T47D (cell line): ENCODE measurements around the gene FGFR2.

ENCODE experiments used
- DNase-seq, 2 experiments: peaks; one replicate each; pipeline versions ENCODE4 v3.0.0 to v3.0.0-alpha.2; 2011 to 2012; ENCODE audit warnings: low read depth in 1 of 2, low spot score in 1 of 2
- JUND ChIP-seq: IDR thresholded peaks from 2 replicates; pipeline ENCODE4 v1.6.1; 2012; ENCODE audit warnings: low read depth
- in situ Hi-C: cut with HindIII; loops from 2 replicates; pipeline ENCODE4 v1.10.0; 2016; ENCODE audit warnings: low sequenced_read_pairs, low pct_unique_long_range_greater_than_20kb

The FGFR2 gene

DNA sequence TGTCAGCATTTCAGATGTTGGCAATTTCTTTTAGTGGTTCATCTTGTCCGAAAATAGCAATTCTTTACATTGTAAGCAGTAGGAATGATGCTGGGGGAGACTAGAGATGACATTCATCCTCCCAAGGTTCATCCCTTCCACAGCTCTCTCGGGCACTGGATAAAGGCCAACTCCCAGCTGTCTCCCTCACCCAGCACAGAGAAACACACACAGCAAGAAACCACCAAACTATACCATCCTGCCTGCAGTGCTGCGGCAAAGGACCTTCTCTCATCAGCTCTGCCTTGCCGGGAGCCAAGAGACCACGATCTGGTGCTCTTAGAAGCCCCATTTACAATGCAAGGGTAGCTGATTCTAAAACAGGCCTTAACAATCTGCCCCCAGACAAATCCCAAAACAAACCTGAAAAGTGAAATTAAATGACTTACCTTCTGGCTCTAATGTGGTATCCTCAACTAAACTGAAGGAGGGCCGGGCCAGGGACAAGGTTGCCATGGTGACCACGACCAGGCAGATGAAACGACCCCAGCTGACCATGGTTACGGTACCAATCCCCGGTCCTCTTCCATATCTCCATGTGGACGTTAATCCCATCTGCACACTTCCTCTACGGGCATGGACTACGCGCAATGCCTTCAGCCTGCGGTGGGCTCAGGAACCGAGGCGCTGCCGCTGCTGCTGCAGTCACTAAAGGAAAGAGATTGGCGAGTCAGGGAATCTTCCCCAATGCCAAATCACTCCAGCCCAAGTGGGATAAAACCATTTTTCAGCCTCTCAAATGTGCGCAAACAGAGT is 4.8 kb downstream of the FGFR2 start:
- no peak for DNase-seq
- TF ChIP-seq JUND: no peak
- in situ Hi-C loops: no loop called here

GRCh38 chr10:121592155-121592890 is 5.9 kb downstream of the FGFR2 start:
- in situ Hi-C loops: no loop called here
- TF ChIP-seq JUND: no peak
- DNase-seq: no peak

DNA sequence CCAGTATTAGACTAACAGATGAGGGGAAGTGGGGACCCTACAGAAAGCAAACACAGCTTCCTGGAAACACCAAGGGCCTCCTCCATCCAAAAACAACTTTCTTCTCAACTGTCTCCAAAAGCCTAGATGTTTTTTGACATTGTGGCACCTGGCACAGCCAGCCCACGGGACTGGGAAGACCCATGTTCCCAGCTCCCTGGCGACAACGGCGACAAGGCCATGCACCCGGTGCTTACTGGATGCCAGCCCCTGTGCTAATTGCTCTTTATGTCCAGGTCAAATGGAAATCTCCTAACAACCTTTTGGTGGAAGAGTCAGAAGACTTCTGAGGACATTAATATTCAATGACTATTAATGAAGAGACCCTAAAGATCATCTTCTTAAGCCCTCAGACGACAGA is 7.1 kb downstream of the FGFR2 start:
- in situ Hi-C loops: no loop called here
- TF ChIP-seq JUND: no peak
- DNase-seq: no peak

DNA sequence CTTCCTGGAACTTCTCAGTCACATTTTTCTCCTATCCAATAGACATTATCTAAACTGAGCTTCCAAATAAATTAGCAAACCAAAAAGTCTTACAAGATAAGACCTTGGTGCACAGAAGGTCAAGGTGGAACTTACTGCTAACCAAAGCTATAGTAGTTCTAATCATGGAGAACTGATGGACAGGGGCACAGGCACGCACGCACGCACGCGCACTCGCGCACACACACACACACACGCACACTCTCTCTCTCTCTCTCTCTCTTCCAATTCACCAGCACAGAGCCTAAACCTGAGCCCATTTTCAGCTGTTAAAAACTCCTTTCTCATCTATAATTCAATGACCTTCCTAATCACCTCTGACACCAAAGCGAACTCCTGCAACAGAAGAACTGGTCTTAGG is 7.5 kb downstream of the FGFR2 start:
- TF ChIP-seq JUND: no peak
- in situ Hi-C loops: no loop called here
- no peak for DNase-seq

GRCh38 chr10:121589553-121589952 is 8.7 kb downstream of the FGFR2 start:
- DNase-seq: no peak
- in situ Hi-C loops: no loop called here
- TF ChIP-seq JUND: no peak

- in situ Hi-C loops: no loop called here
- DNase-seq: no peak
These were observed 14.4 kb downstream of the FGFR2 start for GRCh38 chr10:121583857-121584256.

GRCh38 chr10:121583258-121583657 is 15.0 kb downstream of the FGFR2 start:
- in situ Hi-C loops: no loop called here
- no peak for TF ChIP-seq JUND
- no peak for DNase-seq

More at GRCh38 chr10:121583857-121584256, 14.4 kb downstream of the FGFR2 start:
- no peak for TF ChIP-seq JUND

DNA sequence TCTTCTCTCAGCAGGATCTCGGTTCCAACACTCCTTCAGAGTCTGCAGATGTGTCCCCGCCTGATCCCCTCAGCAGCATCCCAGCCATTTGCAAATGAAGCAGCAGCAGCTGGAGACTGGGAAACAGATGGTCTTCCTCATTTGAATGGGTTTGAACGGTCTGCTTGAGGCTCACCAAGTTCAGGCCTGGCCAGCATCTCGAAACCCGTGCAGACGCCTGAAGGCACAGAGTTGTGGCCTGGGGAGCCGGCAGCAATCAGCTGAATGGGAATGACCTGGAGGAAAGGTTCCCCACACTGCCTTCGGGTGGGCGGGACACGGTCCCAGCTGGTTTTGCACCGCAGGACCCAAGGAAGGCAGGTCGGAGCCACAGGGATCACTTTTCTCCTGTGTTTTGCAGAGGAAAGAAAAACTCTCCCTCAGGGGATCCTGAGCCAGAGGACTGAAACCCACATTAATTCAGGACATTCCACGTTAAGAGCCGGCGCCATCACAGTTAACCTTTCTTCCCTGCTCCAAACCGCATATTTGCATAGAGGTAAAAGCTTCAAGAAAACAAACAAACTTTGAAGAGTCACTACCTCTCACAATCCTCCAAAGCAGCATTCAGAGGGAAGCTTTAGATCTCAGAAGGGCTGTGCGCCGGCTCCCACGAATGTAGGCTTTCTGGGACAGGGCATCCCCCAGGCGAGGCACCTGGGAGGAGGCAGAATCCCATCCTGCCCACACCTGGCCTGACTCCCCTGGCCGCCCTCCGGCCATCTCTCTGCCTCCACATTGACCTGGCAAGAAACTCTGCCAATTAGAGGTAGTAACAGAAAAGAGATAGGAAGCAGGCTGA is 17.7 kb downstream of the FGFR2 start:
- peak in 1 of 2 experiments; percentile 40 for DNase-seq
- TF ChIP-seq JUND: no peak
- in situ Hi-C loops: no loop called here

DNA sequence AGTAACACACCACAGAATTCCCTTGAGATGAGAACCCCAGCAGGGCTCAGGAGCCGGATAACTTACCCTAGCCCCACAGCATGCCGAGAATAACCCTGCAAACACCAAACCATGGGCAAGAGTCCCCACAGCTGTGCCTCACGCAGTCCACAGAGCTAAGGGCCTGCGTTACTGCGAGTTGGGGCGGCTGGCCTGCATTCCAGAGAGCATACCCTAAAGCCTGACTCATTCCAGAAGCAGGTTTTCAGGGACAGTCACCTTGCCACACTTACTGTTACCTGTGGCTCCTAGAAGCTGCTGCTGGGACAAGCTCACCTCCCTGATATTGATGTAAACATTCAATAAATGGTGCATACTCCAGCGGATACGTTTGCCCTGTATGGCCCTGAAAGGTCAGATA is 18.6 kb downstream of the FGFR2 start:
- in situ Hi-C loops: no loop called here
- DNase-seq: peak in 1 of 2 experiments; percentile 64
- no peak; the same call in 1 of the 2 replicates for TF ChIP-seq JUND

- in situ Hi-C loops: no loop called here
- TF ChIP-seq JUND: no peak
- DNase-seq: no peak
These were observed 19.3 kb downstream of the FGFR2 start for GRCh38 chr10:121578965-121579364.

DNA sequence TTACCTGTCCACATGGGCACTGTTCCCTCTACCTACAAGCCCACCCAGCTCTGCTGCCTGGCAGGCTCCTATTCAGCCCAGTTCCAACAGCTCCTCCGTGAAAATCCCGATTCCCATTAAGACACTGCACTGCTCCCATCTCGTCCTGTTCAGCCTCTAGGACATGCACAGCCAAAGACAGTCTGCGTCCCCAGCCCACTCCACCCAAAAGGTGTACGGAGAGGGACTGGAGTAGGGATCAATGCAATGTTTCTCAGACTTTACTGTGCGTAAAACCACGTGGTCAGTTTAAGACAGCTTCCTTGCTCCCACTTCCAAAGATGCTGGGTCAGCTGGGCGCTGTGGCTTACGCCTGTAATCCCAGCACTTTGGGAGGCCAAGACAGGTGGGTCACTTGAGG is 19.9 kb downstream of the FGFR2 start:
- no peak for TF ChIP-seq JUND
- in situ Hi-C loops: no loop called here
- no peak for DNase-seq

- no peak for TF ChIP-seq JUND
- DNase-seq: peak in 1 of 2 experiments; percentile 36
- in situ Hi-C loops: no loop called here
These were observed 20.7 kb downstream of the FGFR2 start for GRCh38 chr10:121577568-121577967.

DNA sequence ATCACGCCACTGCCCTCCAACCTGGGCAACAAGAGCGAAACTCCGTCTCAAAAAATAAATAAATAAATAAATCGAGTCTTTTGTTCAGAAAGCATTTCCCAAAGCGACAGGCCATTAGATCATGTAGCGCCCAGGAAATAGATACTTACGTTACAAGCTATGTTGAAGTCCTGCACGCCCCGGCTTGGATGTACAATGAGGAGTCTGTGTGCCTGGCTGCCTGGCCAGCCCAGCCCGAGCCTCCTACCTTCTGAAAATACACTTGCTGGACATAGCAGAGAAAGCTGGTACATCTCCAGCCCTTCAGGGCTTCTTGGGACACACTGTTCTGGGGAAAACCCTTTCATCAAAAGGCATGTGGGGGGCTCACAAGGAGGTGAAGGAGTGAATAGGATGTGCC is 22.1 kb downstream of the FGFR2 start:
- TF ChIP-seq JUND: no peak
- in situ Hi-C loops: no loop called here
- no peak for DNase-seq
